Frontal cortex (tissue), 4 donors: Measurements from ENCODE around the gene JAKMIP2. TPM values are rescaled to one million over a fixed set of nuclear protein-coding genes. Genes with fewer than 3 reads are reported as not detected.
"Not testable (repeated sequence)": the region's sequence is repeated elsewhere in the genome, so short reads cannot be mapped to it uniquely, and the experiment has no call there.

Experiments
- DNase-seq, 2 donors: peaks; one replicate each; pipeline ENCODE4 v3.0.0; 2012; ENCODE audit warnings: low spot score in 2 of 2
- FAIRE-seq: peaks from 2 replicates; lab custom pipeline; 2012; peaks lifted over from hg19 to GRCh38; lab: Jason Lieb, UNC
- total RNA-seq: library from RNA; depleted of rRNA; stranded (reverse); fragments of >200 nt; gene quantifications from one replicate; pipeline ENCODE4 v1.2.3, GENCODE V29; 2014
- donor health status: control.
- donor health status: control.
- donor health status: control.

The JAKMIP2 gene
- total RNA-seq, 1 donor from 2014 or later = 56.3 TPM

DNA sequence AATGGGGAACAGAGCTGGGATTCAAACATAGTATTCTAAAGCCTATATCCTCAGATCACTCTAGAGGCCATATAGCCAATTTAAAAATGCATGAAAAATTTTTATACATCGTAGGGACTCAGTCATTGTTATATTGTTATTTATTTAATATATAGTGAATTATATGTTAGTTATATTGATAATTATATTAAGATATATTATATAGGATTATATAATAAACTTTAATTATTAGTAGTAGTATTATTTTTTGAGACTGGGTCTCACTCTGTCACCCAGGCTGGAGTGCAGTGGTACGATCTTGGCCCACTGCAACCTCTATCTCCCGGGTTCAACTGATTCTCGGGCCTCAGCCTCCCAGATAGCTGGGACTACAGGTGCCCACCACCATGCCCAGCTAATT is 206.9 kb downstream of the JAKMIP2 start:
- FAIRE-seq = no peak
- no peak for DNase-seq

DNA sequence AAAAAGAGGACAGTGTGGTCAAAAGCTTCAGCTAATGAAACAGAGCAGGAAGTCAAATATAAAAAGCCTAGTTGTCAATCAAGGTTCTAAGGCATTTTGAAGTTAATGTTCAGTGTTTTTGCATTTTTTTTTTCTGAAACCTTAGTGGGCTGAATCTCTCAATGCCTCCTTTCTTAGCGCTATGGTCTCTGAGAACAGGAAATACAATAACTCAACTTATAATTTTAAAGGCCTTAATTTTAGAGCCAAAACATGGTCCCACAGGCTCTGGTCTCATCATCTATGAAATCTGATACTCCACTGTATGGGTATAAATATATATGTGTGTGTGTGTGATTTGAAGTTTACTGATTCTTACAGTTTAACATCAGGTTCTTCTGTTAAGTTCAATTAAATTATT is 209.3 kb downstream of the JAKMIP2 start:
- no peak for DNase-seq
- no peak for FAIRE-seq

DNA sequence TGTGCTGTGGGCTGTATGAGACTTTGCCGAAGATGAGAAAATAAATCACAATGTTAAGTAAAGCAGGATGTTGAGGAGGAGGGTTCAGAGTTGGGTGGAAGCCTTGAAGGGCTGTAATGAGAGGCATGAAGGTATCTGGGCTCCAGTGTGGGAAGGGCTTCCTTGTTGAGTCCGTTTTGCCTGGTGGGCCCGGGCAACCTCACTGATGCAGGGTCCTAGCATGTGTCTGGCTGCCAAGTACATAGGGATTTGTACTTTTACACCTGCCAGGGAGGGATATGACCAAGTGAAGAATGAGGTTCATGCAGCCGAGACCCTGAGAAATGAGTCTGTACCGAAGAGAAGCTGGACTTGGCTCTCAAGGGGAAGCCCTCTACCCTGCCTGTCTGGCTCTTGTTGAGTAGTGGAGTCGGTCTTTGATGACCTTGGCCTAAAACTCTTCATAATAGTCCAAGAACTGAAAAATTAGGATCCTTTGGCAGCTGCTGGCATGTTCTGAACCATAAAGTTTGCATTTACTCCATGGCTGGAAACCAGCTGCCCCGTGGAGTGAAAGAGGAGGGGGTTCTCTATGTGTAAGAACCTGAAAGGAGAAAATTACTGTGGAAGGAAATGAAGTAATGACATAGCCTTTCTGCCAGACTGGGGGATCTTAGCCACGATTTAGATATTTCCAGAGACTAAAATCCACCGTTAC is 213.7 kb downstream of the JAKMIP2 start:
- no peak for DNase-seq
- no peak for FAIRE-seq

DNA sequence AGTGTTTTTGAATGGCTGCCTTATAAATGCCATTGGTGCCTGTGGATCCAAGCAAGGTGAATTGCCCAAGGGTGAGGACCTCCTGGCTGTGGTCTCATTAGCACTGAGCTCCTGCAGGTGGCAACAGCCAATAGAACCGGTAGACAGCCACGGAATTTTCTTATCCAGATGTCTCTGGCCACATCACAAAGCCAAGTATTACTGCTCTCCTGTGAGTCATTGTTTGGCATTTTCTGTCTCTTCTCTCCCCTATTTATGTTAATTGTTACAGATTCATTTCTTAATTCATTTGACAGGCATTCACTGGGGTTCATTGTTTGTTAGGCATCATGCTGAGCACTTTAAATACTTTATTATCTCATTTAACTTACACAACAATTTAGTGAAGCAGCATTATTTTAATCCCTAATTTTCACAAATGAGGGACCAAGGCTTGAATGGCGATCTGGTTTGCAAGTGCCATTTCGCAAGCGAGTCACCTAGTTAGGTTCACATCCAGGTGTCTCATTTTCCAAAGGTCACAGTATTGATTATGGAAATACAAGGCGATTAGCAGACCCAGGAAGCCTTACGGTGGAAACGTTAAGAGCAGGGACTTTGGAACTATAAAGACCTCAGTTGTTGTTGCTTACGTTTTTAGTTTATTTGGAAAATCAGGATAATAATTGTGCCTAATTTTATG is 214.5 kb downstream of the JAKMIP2 start:
- DNase-seq (no peak), FAIRE-seq (no peak)

DNA sequence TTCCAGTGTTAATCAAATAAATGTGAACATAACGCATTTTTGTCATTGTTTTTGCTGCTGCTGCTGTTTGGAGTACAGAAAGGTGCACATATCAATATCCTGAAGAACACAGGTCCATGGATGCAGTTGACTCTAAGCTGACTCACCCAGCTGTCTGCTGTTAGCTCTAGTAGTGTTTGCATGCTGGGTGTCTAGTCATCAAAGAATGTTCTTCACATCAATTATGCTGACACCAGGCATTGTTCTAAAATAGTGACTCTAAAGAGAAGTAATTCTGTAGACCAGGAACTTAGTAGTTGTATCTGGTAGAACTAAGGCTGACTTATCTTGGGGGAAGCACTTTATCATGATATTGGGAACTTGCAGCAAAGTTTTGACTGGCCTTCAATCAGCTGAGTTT is 217.0 kb downstream of the JAKMIP2 start:
- FAIRE-seq (no peak), DNase-seq (no peak)

DNA sequence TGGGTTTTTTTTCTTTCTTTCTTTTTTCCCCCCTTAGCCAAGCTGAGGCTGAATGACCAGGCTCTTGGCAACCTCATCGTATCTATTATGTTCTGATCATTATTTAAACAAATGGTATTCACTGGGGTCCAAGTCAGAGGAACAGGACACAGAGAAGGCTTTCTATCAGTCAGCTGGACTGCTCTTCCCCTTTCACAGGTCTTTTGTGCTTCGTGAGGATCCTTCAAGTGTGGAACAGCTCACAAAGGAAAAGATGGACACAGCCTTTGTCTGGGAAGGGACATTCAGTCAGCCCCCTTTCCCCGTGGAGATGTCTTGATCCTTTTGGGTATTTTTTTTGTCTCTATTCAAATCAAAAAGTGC is 218.4 kb downstream of the JAKMIP2 start:
- DNase-seq (no peak), FAIRE-seq (no peak)

DNA sequence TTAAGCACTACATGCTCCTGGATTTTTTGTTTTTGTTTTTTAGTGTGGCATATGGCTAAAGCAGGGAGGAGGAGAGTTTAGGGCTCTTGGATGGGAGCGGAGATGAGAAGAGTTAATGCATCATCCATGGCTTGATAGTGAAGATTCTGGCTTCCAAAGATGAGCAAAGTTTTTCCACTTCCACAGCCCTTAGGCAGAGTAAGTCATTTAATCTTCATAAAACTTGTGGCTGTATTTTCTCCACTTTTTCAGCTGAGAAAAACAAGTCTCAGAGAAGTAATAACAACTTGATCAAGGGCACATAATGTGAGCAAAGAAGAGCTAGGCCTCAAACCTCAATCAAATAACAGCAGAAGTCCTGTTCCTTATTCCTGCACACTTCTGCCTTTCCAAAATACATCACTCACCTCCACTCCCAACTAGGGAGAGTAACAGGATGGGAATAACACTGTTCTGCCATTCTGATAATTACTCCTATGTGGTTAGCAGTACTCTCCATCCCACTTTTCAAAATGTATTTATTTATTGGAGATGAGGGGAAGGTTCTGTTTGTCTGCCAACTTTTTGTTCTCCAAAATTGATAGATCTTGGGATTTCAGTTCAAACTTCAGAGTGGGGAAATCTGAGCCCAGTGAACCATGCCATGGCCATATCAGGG is 218.9 kb downstream of the JAKMIP2 start:
- no peak for FAIRE-seq
- no peak for DNase-seq

DNA sequence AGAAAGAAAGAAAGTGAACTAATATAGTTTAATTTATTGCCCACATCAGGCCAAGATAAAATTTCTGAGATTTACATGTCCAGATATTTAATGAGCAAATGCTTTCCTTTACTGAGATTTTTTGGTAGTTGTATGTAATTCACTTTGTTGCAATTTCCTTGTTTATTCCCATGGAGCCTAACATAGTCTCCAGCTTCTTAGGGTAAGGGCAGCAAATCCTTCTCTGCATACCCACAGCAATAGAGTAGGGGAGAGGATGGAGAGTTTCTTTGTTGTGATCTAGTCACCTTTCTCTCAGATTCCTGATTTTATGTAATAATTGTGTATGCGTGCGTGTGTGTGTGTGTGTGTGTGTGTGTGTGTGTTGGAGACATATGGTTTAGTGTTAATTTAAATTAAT is 221.1 kb downstream of the JAKMIP2 start:
- DNase-seq (no peak), FAIRE-seq (no peak)

DNA sequence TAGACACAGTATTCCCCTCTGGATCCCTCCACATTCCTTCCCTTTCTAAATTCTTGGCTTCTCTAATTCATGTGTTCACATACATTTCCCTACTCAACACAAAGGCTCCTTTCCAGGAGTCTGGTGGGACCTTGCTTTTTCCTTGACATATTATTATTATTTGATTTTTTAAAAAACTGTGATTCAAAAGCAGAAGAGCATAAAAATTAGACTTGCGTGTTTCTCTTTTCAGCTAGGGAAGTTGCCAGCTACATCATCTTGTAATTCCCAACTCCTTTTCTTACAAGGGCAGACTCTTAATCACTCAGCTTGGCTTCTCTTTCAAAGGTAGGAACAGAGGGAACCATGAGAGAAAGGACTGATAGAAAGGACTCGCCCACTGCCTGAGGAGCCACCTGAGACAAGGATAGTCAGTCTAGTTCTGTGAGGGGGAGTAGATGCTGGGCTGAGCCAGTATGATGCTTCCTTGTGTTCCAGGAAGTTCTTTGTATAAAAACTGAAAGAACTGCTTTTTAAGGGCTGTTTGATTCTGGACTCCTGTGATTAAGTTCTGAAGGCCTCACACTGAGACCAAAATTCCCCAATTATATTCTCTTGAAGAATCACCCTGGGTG is 221.7 kb downstream of the JAKMIP2 start:
- DNase-seq (no peak), FAIRE-seq (no peak)

DNA sequence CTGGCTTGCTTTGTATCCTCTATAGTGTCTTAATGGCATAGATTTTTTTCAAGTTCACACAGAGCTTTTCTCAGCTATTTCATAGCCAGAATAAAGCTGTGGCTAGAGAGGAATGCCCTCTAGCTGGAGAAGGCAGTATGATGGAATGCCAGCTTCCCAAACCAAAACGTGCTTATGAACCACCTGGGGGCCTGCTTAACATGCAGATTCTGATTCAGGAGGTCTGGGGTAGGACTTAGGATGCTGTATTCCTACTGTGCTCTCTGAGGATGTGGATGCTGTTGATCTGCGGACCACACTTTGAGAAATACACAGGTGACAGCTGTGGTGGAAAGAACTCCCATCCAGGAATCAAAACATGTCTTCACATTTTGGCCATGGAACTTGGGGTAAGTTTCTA is 222.8 kb downstream of the JAKMIP2 start:
- FAIRE-seq = no peak
- no peak for DNase-seq

DNA sequence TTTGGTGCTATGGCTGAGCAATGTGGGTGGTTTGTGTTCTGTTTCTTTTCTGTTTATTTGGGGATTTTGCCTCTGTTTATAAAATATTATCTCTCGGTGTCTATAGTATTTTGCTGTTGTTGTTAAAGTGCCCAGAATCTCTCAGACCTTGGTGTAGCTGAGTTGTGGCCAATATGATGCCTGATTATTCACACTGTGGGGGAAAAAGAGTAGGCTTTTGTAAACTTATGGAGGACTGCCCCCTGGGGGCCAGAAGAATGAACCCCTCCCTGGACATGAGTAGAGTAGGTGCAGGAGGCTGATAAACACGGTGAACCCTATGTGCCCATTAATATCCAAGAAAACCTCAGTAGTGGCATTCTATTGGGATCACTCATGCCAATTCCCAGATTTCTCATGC is 223.7 kb downstream of the JAKMIP2 start:
- DNase-seq (no peak), FAIRE-seq (no peak)

DNA sequence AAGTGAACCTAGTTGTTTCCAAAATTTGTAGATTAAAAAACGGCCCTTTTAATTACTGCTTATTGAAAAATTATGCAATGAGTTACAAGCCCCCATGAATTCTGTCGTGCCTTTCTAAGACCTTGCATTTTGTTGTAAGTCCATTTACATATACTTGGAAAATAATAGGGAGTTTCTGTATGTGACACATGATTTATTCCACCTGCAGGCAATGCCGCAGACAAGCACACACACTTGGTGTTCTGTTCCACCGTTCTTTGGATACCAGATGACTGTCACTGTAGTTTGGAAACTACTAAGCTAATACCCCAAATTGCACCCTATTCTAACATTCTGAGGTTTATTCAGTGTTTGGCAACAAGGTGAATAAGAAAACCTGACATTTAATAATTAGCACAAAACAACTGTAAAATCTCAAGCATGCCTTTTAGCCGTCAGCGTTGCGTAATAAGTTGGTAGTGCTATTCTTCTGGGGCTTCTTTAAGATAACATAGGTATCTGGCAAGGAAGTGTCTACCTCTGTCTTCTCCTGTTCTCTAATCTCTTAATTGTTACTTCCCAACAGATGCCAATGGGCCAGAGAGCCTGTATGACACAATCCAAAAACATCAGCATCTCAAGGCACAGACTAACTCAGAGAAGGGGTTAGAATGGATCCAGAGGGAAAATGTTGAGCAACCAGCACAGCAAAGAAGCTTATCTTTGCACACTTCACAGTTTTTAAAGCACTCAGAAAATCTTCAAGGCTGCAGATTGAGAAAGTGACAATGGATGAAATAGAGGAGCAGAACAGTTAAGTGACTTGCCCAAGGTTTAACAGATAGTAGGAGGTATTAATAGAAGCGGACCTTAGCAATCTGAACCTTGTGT is 224.4 kb downstream of the JAKMIP2 start:
- DNase-seq = no peak

DNA sequence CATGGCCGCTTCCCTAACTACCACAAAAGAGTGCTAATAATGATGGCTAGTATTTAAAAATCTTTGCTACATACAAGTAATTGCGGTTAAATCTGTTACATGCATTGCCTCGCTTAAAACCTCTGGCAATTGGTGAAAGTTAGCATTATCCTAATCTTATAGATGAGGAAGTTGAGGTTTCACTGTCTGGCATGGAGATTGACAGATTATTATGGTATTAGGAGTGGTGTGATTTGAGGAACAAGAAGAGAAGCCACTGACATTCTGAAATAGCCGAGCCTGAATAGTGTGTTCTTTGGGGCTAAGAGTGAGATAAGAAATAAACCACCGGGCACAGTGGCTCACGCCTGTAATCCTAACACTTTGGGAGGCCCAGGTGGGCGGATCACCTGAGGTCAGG is 227.4 kb downstream of the JAKMIP2 start:
- FAIRE-seq (no peak), DNase-seq (no peak)

More for the DNA sequence above, 224.4 kb downstream of the JAKMIP2 start:
- no peak for FAIRE-seq

DNA sequence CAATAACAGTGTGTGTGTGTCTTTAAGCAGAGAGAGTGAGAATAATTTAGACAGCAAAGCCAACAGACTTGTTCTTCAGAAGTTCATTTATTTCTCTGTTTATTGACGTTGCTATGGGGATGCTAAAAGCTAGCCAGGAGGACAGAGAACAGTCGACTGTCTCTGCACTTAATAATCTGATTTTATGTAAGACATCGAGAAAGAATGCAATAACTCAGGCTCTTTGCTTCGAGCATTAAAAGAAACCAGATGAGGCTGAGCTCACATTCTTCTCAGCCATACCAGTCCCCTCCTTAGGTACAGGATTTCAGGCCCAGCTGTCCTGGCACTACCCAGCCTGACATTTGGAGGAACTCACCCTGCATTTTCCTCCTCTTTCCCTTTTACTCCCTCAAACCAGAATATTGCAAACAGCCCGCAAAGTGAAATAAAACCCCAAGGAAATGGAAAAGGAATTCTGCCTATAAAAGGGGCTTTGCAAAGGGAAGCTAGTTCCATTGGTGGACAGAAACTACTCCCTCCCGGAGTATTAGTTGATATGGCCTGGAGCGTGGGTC is 228.2 kb downstream of the JAKMIP2 start:
- FAIRE-seq (no peak), DNase-seq (no peak)

DNA sequence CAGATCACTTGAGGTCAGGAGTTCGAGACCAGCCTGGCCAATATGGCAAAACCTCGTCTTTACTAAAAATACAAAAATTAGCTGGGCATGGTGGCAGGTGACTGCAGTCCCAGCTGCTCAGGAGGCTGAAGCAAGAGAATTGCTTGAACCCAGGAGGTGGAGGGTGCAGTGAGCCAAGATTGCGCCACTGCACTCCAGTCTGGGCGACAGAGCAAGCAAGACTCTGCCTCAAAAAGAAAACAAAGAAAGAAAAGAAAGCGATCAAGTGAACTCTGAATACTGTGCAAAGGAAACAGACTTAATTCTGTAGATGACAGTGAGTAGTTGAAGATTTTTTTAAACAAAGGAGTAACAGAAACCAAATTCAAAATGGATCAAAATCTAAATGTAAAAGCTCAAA is 228.7 kb downstream of the JAKMIP2 start:
- not testable (repeated sequence) for DNase-seq, FAIRE-seq

DNA sequence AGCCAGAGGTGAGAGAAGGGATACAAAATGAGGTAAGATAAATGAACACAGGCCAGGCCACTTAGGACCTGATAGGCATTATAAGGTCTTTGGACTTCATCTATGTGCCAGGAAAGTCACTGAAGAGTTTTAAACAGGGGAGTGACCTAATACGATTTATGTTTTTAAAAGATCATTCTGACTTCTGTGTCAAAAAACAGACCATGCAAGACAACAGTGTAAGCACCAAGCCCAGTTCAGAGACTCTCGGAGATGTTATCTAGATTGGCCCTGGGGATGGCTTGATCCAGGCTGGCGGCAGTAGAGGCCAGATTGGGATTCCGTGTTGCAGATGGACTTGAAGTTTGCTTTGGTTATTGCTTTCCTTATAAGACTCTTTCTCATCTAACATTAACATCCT is 229.6 kb downstream of the JAKMIP2 start:
- FAIRE-seq (no peak), DNase-seq (no peak)

DNA sequence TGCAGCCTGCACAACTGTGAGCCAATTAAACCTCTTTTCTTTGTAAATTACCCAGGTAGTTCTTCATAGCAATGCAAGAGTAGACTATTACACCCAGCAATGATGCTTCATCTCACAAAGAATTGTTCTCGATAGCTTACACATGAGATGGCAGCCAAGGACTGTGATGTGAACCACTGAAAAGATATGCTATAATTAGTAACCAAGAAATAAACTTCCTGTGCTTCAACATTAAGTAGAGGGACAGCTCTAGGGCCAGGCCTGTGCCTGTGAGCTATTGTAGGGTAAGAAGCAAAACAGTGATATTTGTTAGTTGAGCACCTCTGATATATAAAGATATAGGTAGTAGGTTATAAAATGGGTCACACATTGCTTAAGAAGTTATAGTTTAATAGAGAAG is 230.9 kb downstream of the JAKMIP2 start:
- FAIRE-seq = no peak
- DNase-seq = no peak

DNA sequence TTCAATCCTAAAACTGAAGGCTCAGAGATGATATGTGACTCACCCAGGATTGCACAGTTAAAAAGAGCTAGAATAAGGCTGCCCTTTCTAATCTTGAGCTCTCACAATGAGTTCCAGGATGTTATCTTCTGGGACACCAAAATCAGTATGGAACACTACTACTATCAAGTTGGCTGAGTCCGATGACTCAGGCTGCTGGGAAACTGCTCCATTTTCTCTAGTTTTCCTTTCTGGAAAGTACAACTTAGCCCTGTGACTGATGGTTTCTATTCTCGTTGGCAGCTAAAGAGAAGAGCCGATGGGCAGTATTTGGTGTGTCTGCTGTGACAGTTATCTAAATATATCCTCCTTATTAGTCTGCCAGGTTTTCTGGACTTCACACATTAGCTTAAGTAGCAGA is 234.8 kb downstream of the JAKMIP2 start:
- FAIRE-seq (no peak), DNase-seq (no peak)

DNA sequence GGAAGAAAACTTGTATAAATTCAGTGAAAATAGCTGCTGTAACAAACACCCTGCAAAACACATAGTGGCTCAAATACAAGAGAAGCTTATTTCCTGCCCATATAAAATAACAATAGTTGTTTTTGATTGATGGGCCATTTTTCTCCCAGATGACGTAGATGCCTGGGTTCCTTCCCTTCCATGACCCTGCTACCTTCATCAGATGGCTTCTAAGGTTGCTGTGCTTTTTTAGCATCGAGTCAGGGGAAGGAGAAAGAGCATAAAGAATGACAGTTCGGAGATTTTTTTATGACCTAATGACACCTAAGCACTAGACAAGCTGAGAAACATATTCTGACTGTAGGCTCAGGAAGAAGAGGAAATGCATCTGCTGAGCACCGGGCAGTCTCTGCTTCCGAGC is 238.0 kb downstream of the JAKMIP2 start:
- FAIRE-seq = no peak
- DNase-seq = no peak

DNA sequence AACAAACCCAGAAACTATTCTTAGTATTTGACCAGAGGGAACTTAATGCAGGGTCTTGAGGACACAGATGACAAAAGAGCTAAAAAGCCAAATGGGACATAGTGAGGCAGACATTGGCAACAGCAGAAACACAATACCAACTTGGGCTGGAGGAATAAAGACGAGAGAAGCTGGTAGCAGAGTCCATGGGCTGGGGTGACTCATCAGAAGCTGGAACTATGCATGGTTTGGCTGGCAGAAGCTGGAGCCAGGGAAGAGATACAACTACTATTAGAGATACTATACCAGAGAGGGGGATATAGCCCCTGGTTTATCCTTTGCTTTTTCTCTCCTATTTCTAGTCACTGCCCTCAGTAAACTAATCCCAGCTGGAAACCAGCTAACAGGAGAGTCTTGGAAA is 243.5 kb downstream of the JAKMIP2 start:
- no peak for DNase-seq
- no peak for FAIRE-seq
